Large intestine (tissue), 3 donors: Measurements from ENCODE around the gene OPCML. TPM values are rescaled to one million over a fixed set of nuclear protein-coding genes. Genes with fewer than 3 reads are reported as not detected.

Source experiments
- DNase-seq, 2 donors: peaks; one replicate each; pipeline versions ENCODE4 v3.0.0 to v3.0.0-alpha.2; 2013
- H3K27ac ChIP-seq: one replicate; pipeline ENCODE4 v1.5.1; 2013; ENCODE audit warnings: low read length
- H3K27me3 ChIP-seq: 2 replicates; pipeline ENCODE4 v1.6.1; 2013; ENCODE audit warnings: low read length; ENCODE audit not compliant: control insufficient read depth, insufficient read depth
- H3K36me3 ChIP-seq: 2 replicates; pipeline ENCODE4 v1.6.1; 2013; ENCODE audit warnings: low read length; ENCODE audit not compliant: control insufficient read depth, insufficient read depth
- H3K4me1 ChIP-seq: one replicate; pipeline ENCODE4 v1.6.1; 2013; ENCODE audit warnings: low read length; ENCODE audit not compliant: control insufficient read depth, insufficient read depth
- H3K4me3 ChIP-seq: one replicate; pipeline ENCODE4 v1.5.1; 2013; ENCODE audit warnings: low read length
- H3K9me3 ChIP-seq: one replicate; pipeline ENCODE4 v1.6.1; 2013; ENCODE audit warnings: mild to moderate bottlenecking, low read depth, low read length, moderate library complexity; ENCODE audit not compliant: control insufficient read depth
- WGBS: methylation state at CpG from one replicate; pipeline ENCODE4 v1.1.5; 2013; ENCODE audit warnings: low lambda C conversion rate; ENCODE audit not compliant: insufficient coverage; 5-methylcytosine and 5-hydroxymethylcytosine counted together
- polyA plus RNA-seq: library from polyadenylated mRNA; unstranded; fragments of 120-200 nt; gene quantifications from one replicate; pipeline ENCODE4 v1.2.1, GENCODE V29; 2013

OPCML gene
- polyA plus RNA-seq, 1 donor: 1.4 TPM

- Histone ChIP-seq H3K27ac (no peak overlapping the region), H3K4me1 (no peaks in the 10 kb centered on the region), H3K36me3 (no peaks in the 10 kb centered on the region), H3K27me3 (no peaks in the 10 kb centered on the region), H3K4me3 (no peak overlapping the region), H3K9me3 (no peaks in the 10 kb centered on the region)
- WGBS: 80% methylated on average over 2 of the region's 5 CpGs
- DNase-seq: no peak
Observed at GRCh38 chr11:132439711-132440255, 1092.5 kb downstream of the OPCML start.

- Histone ChIP-seq H3K36me3 (no peaks in the 10 kb centered on the region), H3K27ac (no peak overlapping the region), H3K4me1 (no peaks in the 10 kb centered on the region), H3K27me3 (no peaks in the 10 kb centered on the region), H3K9me3 (no peaks in the 10 kb centered on the region), H3K4me3 (no peak overlapping the region)
- 38% methylated on average over 1 of the region's 1 CpG for WGBS
- DNase-seq: no peak
Observed at GRCh38 chr11:132438418-132438817, 1093.9 kb downstream of the OPCML start.

- DNase-seq: peak; percentile 13 to 19
- WGBS: 10% methylated on average over 3 of the region's 14 CpGs
- Histone ChIP-seq H3K27ac (no peak overlapping the region), H3K4me1 (no peaks in the 10 kb centered on the region), H3K9me3 (no peaks in the 10 kb centered on the region), H3K4me3 (no peak overlapping the region), H3K36me3 (no peaks in the 10 kb centered on the region), H3K27me3 (no peaks in the 10 kb centered on the region)
Observed at GRCh38 chr11:132430429-132431062, 1101.8 kb downstream of the OPCML start.

GRCh38 chr11:132429685-132430084 is 1102.6 kb downstream of the OPCML start:
- H3K27me3 ChIP-seq: no peaks in the 10 kb centered on the region

GRCh38 chr11:132427611-132428010 is 1104.7 kb downstream of the OPCML start:
- Histone ChIP-seq H3K4me1 (no peaks in the 10 kb centered on the region), H3K36me3 (no peaks in the 10 kb centered on the region), H3K27ac (no peak overlapping the region), H3K9me3 (no peaks in the 10 kb centered on the region), H3K4me3 (no peak overlapping the region), H3K27me3 (no peaks in the 10 kb centered on the region)
- no peak for DNase-seq
- 71% methylated on average over 1 of the region's 6 CpGs for WGBS

More at GRCh38 chr11:132429685-132430084, 1102.6 kb downstream of the OPCML start:
- Histone ChIP-seq H3K9me3 (no peaks in the 10 kb centered on the region), H3K27ac (no peak overlapping the region), H3K4me1 (no peaks in the 10 kb centered on the region), H3K36me3 (no peaks in the 10 kb centered on the region), H3K4me3 (no peak overlapping the region)
- WGBS: 80% methylated on average over 2 of the region's 8 CpGs
- DNase-seq: no peak

GRCh38 chr11:132424433-132424832 is 1107.9 kb downstream of the OPCML start:
- Histone ChIP-seq H3K27ac (no peak overlapping the region), H3K9me3 (no peaks in the 10 kb centered on the region), H3K4me3 (no peak overlapping the region), H3K36me3 (no peaks in the 10 kb centered on the region), H3K4me1 (no peaks in the 10 kb centered on the region), H3K27me3 (no peaks in the 10 kb centered on the region)
- DNase-seq: no peak
- WGBS: 20% methylated on average over 1 of the region's 8 CpGs

GRCh38 chr11:132423266-132423665 is 1109.0 kb downstream of the OPCML start:
- no peaks in the 10 kb centered on the region for H3K9me3 ChIP-seq
- no peak overlapping the region for H3K27ac ChIP-seq
- H3K4me3 ChIP-seq: no peak overlapping the region
- H3K36me3 ChIP-seq: no peaks in the 10 kb centered on the region
- H3K27me3 ChIP-seq: no peaks in the 10 kb centered on the region
- H3K4me1 ChIP-seq: no peaks in the 10 kb centered on the region
- no CpG with 5 or more reads among the region's 4 CpGs for WGBS
- no peak for DNase-seq

GRCh38 chr11:132422722-132423121 is 1109.6 kb downstream of the OPCML start:
- Histone ChIP-seq H3K4me1 (no peaks in the 10 kb centered on the region), H3K27me3 (no peaks in the 10 kb centered on the region), H3K27ac (no peak overlapping the region), H3K9me3 (no peaks in the 10 kb centered on the region), H3K4me3 (no peak overlapping the region), H3K36me3 (no peaks in the 10 kb centered on the region)
- no CpG with 5 or more reads among the region's 5 CpGs for WGBS
- no peak for DNase-seq

- no peaks in the 10 kb centered on the region for H3K27me3 ChIP-seq
- H3K4me3 ChIP-seq: no peak overlapping the region
- no peaks in the 10 kb centered on the region for H3K4me1 ChIP-seq
- H3K36me3 ChIP-seq: no peaks in the 10 kb centered on the region
- no peak overlapping the region for H3K27ac ChIP-seq
- H3K9me3 ChIP-seq: no peaks in the 10 kb centered on the region
- no peak for DNase-seq
- no CpG with 5 or more reads among the region's 2 CpGs for WGBS
Observed at GRCh38 chr11:132421555-132421954, 1110.7 kb downstream of the OPCML start.

- DNase-seq: no peak
- no CpG with 5 or more reads among the region's 6 CpGs for WGBS
- Histone ChIP-seq H3K9me3 (no peaks in the 10 kb centered on the region), H3K4me3 (no peak overlapping the region), H3K36me3 (no peaks in the 10 kb centered on the region), H3K27ac (no peak overlapping the region), H3K4me1 (no peaks in the 10 kb centered on the region), H3K27me3 (no peaks in the 10 kb centered on the region)
Observed at GRCh38 chr11:132414451-132414850, 1117.8 kb downstream of the OPCML start.

- H3K4me1 ChIP-seq: no peaks in the 10 kb centered on the region
- H3K4me3 ChIP-seq: no peak overlapping the region
- no peaks in the 10 kb centered on the region for H3K27me3 ChIP-seq
- H3K9me3 ChIP-seq: no peaks in the 10 kb centered on the region
- no CpG with 5 or more reads among the region's 2 CpGs for WGBS
- no peak overlapping the region for H3K27ac ChIP-seq
- H3K36me3 ChIP-seq: no peaks in the 10 kb centered on the region
- no peak for DNase-seq
Observed at GRCh38 chr11:132410383-132410782, 1121.9 kb downstream of the OPCML start.
